ENCODE measurements around the gene TMPRSS7.

DNA sequence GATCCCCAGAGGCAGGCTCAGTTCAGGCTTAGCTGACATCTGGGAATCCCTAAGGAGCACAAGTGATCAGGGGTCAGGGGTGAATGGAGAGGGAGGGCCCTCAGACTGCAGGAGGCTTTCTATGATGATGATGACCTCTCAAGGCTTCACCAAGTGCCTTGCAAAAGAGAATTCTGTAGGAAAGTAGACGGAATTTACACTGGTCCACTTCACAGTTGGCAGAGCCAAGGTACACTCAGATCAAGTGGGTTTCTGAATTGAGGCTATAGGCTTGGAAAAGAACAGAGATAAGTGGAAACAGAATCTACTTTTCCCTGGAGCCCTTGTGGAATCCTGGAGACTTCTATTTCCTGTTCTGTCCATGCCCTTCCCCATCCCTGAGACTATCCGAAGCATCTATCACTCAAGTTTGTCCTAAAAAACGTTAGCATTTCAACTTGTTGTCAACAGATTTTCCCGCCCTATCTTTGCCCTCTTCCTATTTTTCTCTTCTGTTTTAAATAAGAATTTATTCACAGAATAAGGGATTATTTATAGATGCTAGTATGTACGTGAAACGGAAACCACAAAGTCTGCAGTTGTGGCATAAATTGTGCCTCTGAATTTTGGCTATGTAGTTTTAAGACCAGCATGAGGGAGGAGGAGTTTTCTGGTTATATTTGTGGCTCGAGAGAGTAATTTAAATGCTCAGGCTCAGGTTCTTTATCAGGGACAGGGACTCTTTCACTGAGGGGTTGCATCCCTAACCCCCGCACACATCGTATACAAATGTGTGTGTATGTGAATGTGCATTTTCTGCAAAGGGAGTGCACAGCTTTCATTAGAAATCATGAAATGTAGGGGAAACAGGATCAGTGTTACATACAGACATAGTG, 85.7 kb downstream of the TMPRSS7 start:
- TF ChIP-seq, protein P1, sequence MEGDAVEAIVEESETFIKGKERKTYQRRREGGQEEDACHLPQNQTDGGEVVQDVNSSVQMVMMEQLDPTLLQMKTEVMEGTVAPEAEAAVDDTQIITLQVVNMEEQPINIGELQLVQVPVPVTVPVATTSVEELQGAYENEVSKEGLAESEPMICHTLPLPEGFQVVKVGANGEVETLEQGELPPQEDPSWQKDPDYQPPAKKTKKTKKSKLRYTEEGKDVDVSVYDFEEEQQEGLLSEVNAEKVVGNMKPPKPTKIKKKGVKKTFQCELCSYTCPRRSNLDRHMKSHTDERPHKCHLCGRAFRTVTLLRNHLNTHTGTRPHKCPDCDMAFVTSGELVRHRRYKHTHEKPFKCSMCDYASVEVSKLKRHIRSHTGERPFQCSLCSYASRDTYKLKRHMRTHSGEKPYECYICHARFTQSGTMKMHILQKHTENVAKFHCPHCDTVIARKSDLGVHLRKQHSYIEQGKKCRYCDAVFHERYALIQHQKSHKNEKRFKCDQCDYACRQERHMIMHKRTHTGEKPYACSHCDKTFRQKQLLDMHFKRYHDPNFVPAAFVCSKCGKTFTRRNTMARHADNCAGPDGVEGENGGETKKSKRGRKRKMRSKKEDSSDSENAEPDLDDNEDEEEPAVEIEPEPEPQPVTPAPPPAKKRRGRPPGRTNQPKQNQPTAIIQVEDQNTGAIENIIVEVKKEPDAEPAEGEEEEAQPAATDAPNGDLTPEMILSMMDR (IDR thresholded peaks at IDR 0.05): no peak
- TF ChIP-seq SIN3A (IDR thresholded peaks at IDR 0.05; ENCODE audit: borderline replicate concordance, insufficient read depth, low read depth, low read length) (no peak), POLR2AphosphoS5 (IDR thresholded peaks at IDR 0.05; ENCODE audit: low read depth, low read length) (no peak), TCF7L2 (IDR thresholded peaks at IDR 0.05; ENCODE audit: low read depth, low read length) (no peak)
- TF ChIP-seq, protein P2, sequence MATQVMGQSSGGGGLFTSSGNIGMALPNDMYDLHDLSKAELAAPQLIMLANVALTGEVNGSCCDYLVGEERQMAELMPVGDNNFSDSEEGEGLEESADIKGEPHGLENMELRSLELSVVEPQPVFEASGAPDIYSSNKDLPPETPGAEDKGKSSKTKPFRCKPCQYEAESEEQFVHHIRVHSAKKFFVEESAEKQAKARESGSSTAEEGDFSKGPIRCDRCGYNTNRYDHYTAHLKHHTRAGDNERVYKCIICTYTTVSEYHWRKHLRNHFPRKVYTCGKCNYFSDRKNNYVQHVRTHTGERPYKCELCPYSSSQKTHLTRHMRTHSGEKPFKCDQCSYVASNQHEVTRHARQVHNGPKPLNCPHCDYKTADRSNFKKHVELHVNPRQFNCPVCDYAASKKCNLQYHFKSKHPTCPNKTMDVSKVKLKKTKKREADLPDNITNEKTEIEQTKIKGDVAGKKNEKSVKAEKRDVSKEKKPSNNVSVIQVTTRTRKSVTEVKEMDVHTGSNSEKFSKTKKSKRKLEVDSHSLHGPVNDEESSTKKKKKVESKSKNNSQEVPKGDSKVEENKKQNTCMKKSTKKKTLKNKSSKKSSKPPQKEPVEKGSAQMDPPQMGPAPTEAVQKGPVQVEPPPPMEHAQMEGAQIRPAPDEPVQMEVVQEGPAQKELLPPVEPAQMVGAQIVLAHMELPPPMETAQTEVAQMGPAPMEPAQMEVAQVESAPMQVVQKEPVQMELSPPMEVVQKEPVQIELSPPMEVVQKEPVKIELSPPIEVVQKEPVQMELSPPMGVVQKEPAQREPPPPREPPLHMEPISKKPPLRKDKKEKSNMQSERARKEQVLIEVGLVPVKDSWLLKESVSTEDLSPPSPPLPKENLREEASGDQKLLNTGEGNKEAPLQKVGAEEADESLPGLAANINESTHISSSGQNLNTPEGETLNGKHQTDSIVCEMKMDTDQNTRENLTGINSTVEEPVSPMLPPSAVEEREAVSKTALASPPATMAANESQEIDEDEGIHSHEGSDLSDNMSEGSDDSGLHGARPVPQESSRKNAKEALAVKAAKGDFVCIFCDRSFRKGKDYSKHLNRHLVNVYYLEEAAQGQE (IDR thresholded peaks at IDR 0.05; ENCODE audit: insufficient read depth in 1 of 2, low read depth in 2 of 2, low read length in 1 of 2): no peak
